Measurements from ENCODE around the gene LSM14A.

- TF ChIP-seq POLR2A (IDR thresholded peaks at IDR 0.05) (peak; percentile 38), CTCF (IDR thresholded peaks at IDR 0.05) (no peak), POLR2AphosphoS5 (IDR thresholded peaks at IDR 0.05) (peak in 2 of 3 donors; percentile 35 to 52)
Observed at GRCh38 chr19:34134190-34135053, 37.9 kb upstream of the LSM14A start.

Measured in breast epithelium (tissue), 3 donors.